Activated CD8-positive, alpha-beta memory T cell treated with anti-CD3 and anti-CD28 coated beads, Interleukin-2, amount 50 U/mL, for 24 hours (primary cell): ENCODE data around the gene DISP2.

Experiments used
- DNase-seq: peaks from one replicate; pipeline ENCODE4 v3.0.0-alpha.2; 2020; ENCODE audit errors: extremely low read depth

Gene DISP2

GRCh38 chr15:40392986-40393948, 35.2 kb downstream of the DISP2 start:
- no peak for DNase-seq

- no peak for DNase-seq
Measured at GRCh38 chr15:40397688-40398412, 39.8 kb downstream of the DISP2 start.

GRCh38 chr15:40398413-40398873, 40.4 kb downstream of the DISP2 start:
- DNase-seq: no peak

GRCh38 chr15:40399370-40399769, 41.4 kb downstream of the DISP2 start:
- no peak for DNase-seq

GRCh38 chr15:40405501-40406381, 47.7 kb downstream of the DISP2 start, which contains the start of gene IVD:
IVD (plus strand) TSS chr15:40405795; CDS start chr15:40405828, 33 bp downstream.
- DNase-seq: peak; percentile 90

GRCh38 chr15:40407330-40407990, 49.4 kb downstream of the DISP2 start:
- no peak for DNase-seq

GRCh38 chr15:40409366-40409765, 51.3 kb downstream of the DISP2 start:
- no peak for DNase-seq

- DNase-seq: no peak
Measured at GRCh38 chr15:40410476-40410875, 52.5 kb downstream of the DISP2 start.

- no peak for DNase-seq
Measured at GRCh38 chr15:40412095-40412759, 54.2 kb downstream of the DISP2 start.

- DNase-seq: no peak
Measured at GRCh38 chr15:40413036-40413435, 55.0 kb downstream of the DISP2 start.

- DNase-seq: no peak
Measured at GRCh38 chr15:40414816-40415215, 56.8 kb downstream of the DISP2 start.

GRCh38 chr15:40415226-40415625, 57.2 kb downstream of the DISP2 start:
- DNase-seq: no peak

- no peak for DNase-seq
Measured at GRCh38 chr15:40416056-40416455, 58.0 kb downstream of the DISP2 start.

- no peak for DNase-seq
Measured at GRCh38 chr15:40418126-40418525, 60.1 kb downstream of the DISP2 start.

- DNase-seq: no peak
Measured at GRCh38 chr15:40420071-40420713, 62.2 kb downstream of the DISP2 start.

- no peak for DNase-seq
Measured at GRCh38 chr15:40420793-40421192, 62.8 kb downstream of the DISP2 start.

GRCh38 chr15:40421246-40422157, 63.5 kb downstream of the DISP2 start:
- DNase-seq: peak; percentile 37

- no peak for DNase-seq
Measured at GRCh38 chr15:40424483-40425115, 66.6 kb downstream of the DISP2 start.
